ENCODE measurements around the gene GLIPR2. TPM values are rescaled to one million over a fixed set of nuclear protein-coding genes. Genes with fewer than 3 reads are reported as not detected.
A peak's percentile ranks its signal among the peaks of the same experiment; 100 is the strongest.

GLIPR2 gene
- total RNA-seq, 4 donors from 2014 or later, result 51.3 to 84.9 (median 59.6) TPM

- H3K9me3 ChIP-seq, result no peaks in the 10 kb centered on the region
- no peak overlapping the region for H3K4me3 ChIP-seq
- WGBS, result 95% methylated on average over 9 of the region's 9 CpGs
- H3K27me3 ChIP-seq, result no peaks in the 10 kb centered on the region
- no peak for TF ChIP-seq CTCF (IDR thresholded peaks at IDR 0.05)
- no peak for TF ChIP-seq POLR2AphosphoS5 (IDR thresholded peaks at IDR 0.05)
- no peak for TF ChIP-seq POLR2A (IDR thresholded peaks at IDR 0.05; ENCODE audit: low read depth)
- TF ChIP-seq EP300 (IDR thresholded peaks at IDR 0.05), result no peak
- intact Hi-C loops (cut with DNase I), result no loop called here
- H3K4me1 ChIP-seq, result peaks cover 9 to 18% (median 15%) of the 10 kb centered on the region in 4 donors
- H3K27ac ChIP-seq (replicated peaks in 1 of 4), result peak overlapping the region in 1 of 4 donors; percentile 12
- H3K36me3 ChIP-seq, result no peaks in the 10 kb centered on the region
- DNase-seq (ENCODE audit: extremely low spot score), result no peak
Measured at GRCh38 chr9:36092509-36093215, 43.9 kb upstream of the GLIPR2 start.

GRCh38 chr9:36093384-36093783 is 43.1 kb upstream of the GLIPR2 start:
- intact Hi-C loops (cut with DNase I), result no loop called here
- 88% methylated on average over 2 of the region's 2 CpGs for WGBS
- TF ChIP-seq EP300 (IDR thresholded peaks at IDR 0.05) (no peak), CTCF (IDR thresholded peaks at IDR 0.05) (no peak), POLR2A (IDR thresholded peaks at IDR 0.05; ENCODE audit: low read depth) (no peak), POLR2AphosphoS5 (IDR thresholded peaks at IDR 0.05) (no peak)
- no peaks in the 10 kb centered on the region for H3K36me3 ChIP-seq
- H3K9me3 ChIP-seq, result no peaks in the 10 kb centered on the region
- no peak for DNase-seq (ENCODE audit: extremely low spot score)
- no peak overlapping the region for H3K4me3 ChIP-seq
- peaks cover 9 to 18% (median 15%) of the 10 kb centered on the region in 4 donors for H3K4me1 ChIP-seq
- H3K27me3 ChIP-seq, result no peaks in the 10 kb centered on the region
- no peak overlapping the region for H3K27ac ChIP-seq (replicated peaks in 1 of 4)

GRCh38 chr9:36099718-36100117 is 36.8 kb upstream of the GLIPR2 start:
- Histone ChIP-seq H3K9me3 (no peaks in the 10 kb centered on the region), H3K4me1 (peaks cover 0 to 8% (median 1%) of the 10 kb centered on the region in 4 donors), H3K27ac (replicated peaks in 1 of 4) (no peak overlapping the region), H3K36me3 (peaks cover 0 to 3% (median 0%) of the 10 kb centered on the region in 4 donors), H3K4me3 (no peak overlapping the region), H3K27me3 (no peaks in the 10 kb centered on the region)
- WGBS, result 92% methylated on average over 1 of the region's 1 CpG
- DNase-seq (ENCODE audit: extremely low spot score), result no peak
- intact Hi-C loops (cut with DNase I), result loop anchor here (5.0 kb wide), 1 partner anchor 38 kb away; the partner anchor contains the start of gene GLIPR2
- TF ChIP-seq POLR2A (IDR thresholded peaks at IDR 0.05; ENCODE audit: low read depth), result no peak
- TF ChIP-seq POLR2AphosphoS5 (IDR thresholded peaks at IDR 0.05), result no peak
- TF ChIP-seq EP300 (IDR thresholded peaks at IDR 0.05), result no peak
- TF ChIP-seq CTCF (IDR thresholded peaks at IDR 0.05), result no peak

- no peak for TF ChIP-seq EP300 (IDR thresholded peaks at IDR 0.05)
- no peak for TF ChIP-seq POLR2A (IDR thresholded peaks at IDR 0.05; ENCODE audit: low read depth)
- TF ChIP-seq POLR2AphosphoS5 (IDR thresholded peaks at IDR 0.05), result no peak
- no peak for TF ChIP-seq CTCF (IDR thresholded peaks at IDR 0.05)
- peaks cover 0 to 8% (median 1%) of the 10 kb centered on the region in 4 donors for H3K4me1 ChIP-seq
- no peaks in the 10 kb centered on the region for H3K9me3 ChIP-seq
- 55% methylated on average over 3 of the region's 3 CpGs for WGBS
- no peaks in the 10 kb centered on the region for H3K27me3 ChIP-seq
- no peak overlapping the region for H3K27ac ChIP-seq (replicated peaks in 1 of 4)
- intact Hi-C loops (cut with DNase I), result loop anchor here (5.0 kb wide), 1 partner anchor 37 kb away; the partner anchor contains the start of gene GLIPR2
- no peak overlapping the region for H3K4me3 ChIP-seq
- DNase-seq (ENCODE audit: extremely low spot score), result no peak
- peaks cover 0 to 5% (median 1%) of the 10 kb centered on the region in 4 donors for H3K36me3 ChIP-seq
Measured at GRCh38 chr9:36100532-36100931, 36.0 kb upstream of the GLIPR2 start.
